ENCODE data around the gene NCK2. TPM values are rescaled to one million over a fixed set of nuclear protein-coding genes. Genes with fewer than 3 reads are reported as not detected.

Gene NCK2
- polyA plus RNA-seq, 1 of the 3 experiments (the other 2 are of a cell fraction): 42.8 TPM

DNA sequence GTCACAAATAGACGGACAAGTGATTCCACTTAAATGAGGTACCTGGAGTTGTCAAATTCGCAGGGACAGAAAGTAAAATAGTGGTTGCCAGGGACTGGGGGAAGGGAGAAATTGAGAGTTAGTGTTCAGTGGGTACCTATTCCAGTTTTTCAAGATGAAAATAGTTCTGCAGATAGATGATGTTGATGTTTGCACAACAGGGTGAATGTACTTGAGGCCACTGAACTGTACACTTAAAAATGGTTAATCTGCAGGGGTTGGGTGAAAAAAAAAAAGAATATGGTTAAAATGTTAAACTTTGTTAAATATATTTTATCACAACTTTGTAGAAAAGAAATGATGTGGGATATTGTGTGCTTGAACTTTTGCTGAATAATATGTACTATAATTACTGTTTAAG is 102.3 kb downstream of the NCK2 start:
- POLR2A ChIA-PET: no interaction called here

DNA sequence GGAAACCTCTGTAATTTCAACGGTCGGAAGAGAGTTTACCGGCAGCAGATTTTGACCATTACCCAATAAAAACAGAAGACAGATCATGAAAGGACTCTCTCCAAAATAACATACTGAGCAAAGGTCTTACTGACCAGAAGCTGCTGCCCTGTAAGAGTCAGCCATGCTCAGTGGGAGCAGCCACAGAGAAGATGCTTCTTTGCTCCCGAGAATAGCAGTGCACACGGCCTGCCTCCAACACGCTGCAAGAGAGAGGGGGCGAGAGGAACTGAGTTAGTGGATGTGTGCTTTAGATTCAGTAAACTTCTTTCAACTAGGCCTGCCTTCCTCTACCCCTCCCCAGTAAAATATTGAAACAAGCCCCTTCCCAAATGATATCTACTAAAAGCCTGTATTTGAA is 103.7 kb downstream of the NCK2 start:
- H3K36me3 ChIP-seq (replicated peaks in 1 of 2; ENCODE audit: control insufficient read depth in 1 of 2, insufficient read depth in 2 of 2, low read length in 1 of 2): no peaks in the 10 kb centered on the region
- 95% methylated on average over 7 of the region's 7 CpGs for WGBS (ENCODE audit: low lambda C conversion rate)
- H3F3A ChIP-seq (replicated peaks; ENCODE audit: insufficient read depth): no peaks in the 10 kb centered on the region
- H3K9ac ChIP-seq: no peak overlapping the region
- POLR2A ChIA-PET: no interaction called here
- H3K4me2 ChIP-seq: no peak overlapping the region
- no peak overlapping the region for H3K4me3 ChIP-seq (ENCODE audit: low read depth in 2 of 2, low read length in 1 of 2)
- H3K9me3 ChIP-seq: no peaks in the 10 kb centered on the region
- H3K9me2 ChIP-seq: no peaks in the 10 kb centered on the region
- no peaks in the 10 kb centered on the region for H4K20me1 ChIP-seq (ENCODE audit: insufficient read depth)
- H3K4me1 ChIP-seq (ENCODE audit: control insufficient read depth in 1 of 2, insufficient read depth in 2 of 2, low read depth in 1 of 2, low read length in 1 of 2): peaks cover 0 to 5% of the 10 kb centered on the region in 2 experiments; a peak in 2 of 4 replicates
- H3K27ac ChIP-seq (ENCODE audit: low read depth in 2 of 2, low read length in 1 of 2): no peak overlapping the region
- CTCF ChIA-PET: no interaction called here
- peaks cover 36% of the 10 kb centered on the region for H3K79me2 ChIP-seq (ENCODE audit: insufficient read depth)
- no peaks in the 10 kb centered on the region for H3K27me3 ChIP-seq (ENCODE audit: insufficient read depth)
- DNase-seq: no peak
- H2AFZ ChIP-seq (ENCODE audit: low read depth): no peak overlapping the region
- TF ChIP-seq RXRA (IDR thresholded peaks at IDR 0.05; ENCODE audit: borderline replicate concordance, low read depth) (no peak), GABPA (IDR thresholded peaks at IDR 0.05; ENCODE audit: low read depth) (no peak), SMC3 (IDR thresholded peaks at IDR 0.05; ENCODE audit: low read depth, low read length) (no peak), POLR2AphosphoS5 (IDR thresholded peaks at IDR 0.05; ENCODE audit: low read depth, low read length) (no peak), CHD2 (IDR thresholded peaks at IDR 0.05; ENCODE audit: low read length, partially characterized antibody) (no peak), NFIC (IDR thresholded peaks at IDR 0.05; ENCODE audit: borderline replicate concordance) (no peak), TCF12 (IDR thresholded peaks at IDR 0.05) (no peak), EP300 (IDR thresholded peaks at IDR 0.05; ENCODE audit: borderline replicate concordance in 1 of 2, low read depth in 1 of 2, low read length in 1 of 2) (no peak), GATA2 (CRISPR knock-in tag; IDR thresholded peaks at IDR 0.05) (no peak), TEAD4 (IDR thresholded peaks at IDR 0.05; ENCODE audit: borderline replicate concordance, insufficient read depth) (no peak), FOSL2 (IDR thresholded peaks at IDR 0.05; ENCODE audit: borderline replicate concordance, low read depth) (no peak), RCOR1 (IDR thresholded peaks at IDR 0.05; ENCODE audit: low read length) (no peak), YY1 (IDR thresholded peaks at IDR 0.05; ENCODE audit: low read depth) (no peak)
- TF ChIP-seq, protein P1, sequence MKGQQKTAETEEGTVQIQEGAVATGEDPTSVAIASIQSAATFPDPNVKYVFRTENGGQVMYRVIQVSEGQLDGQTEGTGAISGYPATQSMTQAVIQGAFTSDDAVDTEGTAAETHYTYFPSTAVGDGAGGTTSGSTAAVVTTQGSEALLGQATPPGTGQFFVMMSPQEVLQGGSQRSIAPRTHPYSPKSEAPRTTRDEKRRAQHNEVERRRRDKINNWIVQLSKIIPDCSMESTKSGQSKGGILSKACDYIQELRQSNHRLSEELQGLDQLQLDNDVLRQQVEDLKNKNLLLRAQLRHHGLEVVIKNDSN (IDR thresholded peaks at IDR 0.05; ENCODE audit: borderline replicate concordance, low read depth): no peak
- TF ChIP-seq, protein P2, sequence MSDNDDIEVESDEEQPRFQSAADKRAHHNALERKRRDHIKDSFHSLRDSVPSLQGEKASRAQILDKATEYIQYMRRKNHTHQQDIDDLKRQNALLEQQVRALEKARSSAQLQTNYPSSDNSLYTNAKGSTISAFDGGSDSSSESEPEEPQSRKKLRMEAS (IDR thresholded peaks at IDR 0.05; ENCODE audit: low read depth): no peak

More for the DNA sequence above, 102.3 kb downstream of the NCK2 start:
- TF ChIP-seq SMC3 (IDR thresholded peaks at IDR 0.05; ENCODE audit: low read depth, low read length) (no peak), TCF12 (IDR thresholded peaks at IDR 0.05) (no peak), POLR2AphosphoS5 (IDR thresholded peaks at IDR 0.05; ENCODE audit: low read depth, low read length) (no peak), NFIC (IDR thresholded peaks at IDR 0.05; ENCODE audit: borderline replicate concordance) (no peak), JUND (IDR thresholded peaks at IDR 0.05) (no peak), MXI1 (IDR thresholded peaks at IDR 0.05; ENCODE audit: low read depth, low read length) (no peak), FOXM1 (IDR thresholded peaks at IDR 0.05; ENCODE audit: low read depth) (no peak), RXRA (IDR thresholded peaks at IDR 0.05; ENCODE audit: borderline replicate concordance, low read depth) (no peak), EZH2phosphoT487 (IDR thresholded peaks at IDR 0.05; ENCODE audit: borderline replicate concordance, low read depth) (no peak), RAD21 (IDR thresholded peaks at IDR 0.05; ENCODE audit: low read length) (no peak)
- TF ChIP-seq, protein P3, sequence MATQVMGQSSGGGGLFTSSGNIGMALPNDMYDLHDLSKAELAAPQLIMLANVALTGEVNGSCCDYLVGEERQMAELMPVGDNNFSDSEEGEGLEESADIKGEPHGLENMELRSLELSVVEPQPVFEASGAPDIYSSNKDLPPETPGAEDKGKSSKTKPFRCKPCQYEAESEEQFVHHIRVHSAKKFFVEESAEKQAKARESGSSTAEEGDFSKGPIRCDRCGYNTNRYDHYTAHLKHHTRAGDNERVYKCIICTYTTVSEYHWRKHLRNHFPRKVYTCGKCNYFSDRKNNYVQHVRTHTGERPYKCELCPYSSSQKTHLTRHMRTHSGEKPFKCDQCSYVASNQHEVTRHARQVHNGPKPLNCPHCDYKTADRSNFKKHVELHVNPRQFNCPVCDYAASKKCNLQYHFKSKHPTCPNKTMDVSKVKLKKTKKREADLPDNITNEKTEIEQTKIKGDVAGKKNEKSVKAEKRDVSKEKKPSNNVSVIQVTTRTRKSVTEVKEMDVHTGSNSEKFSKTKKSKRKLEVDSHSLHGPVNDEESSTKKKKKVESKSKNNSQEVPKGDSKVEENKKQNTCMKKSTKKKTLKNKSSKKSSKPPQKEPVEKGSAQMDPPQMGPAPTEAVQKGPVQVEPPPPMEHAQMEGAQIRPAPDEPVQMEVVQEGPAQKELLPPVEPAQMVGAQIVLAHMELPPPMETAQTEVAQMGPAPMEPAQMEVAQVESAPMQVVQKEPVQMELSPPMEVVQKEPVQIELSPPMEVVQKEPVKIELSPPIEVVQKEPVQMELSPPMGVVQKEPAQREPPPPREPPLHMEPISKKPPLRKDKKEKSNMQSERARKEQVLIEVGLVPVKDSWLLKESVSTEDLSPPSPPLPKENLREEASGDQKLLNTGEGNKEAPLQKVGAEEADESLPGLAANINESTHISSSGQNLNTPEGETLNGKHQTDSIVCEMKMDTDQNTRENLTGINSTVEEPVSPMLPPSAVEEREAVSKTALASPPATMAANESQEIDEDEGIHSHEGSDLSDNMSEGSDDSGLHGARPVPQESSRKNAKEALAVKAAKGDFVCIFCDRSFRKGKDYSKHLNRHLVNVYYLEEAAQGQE (IDR thresholded peaks at IDR 0.05; ENCODE audit: low read depth, low read length): no peak
- TF ChIP-seq, protein P4, sequence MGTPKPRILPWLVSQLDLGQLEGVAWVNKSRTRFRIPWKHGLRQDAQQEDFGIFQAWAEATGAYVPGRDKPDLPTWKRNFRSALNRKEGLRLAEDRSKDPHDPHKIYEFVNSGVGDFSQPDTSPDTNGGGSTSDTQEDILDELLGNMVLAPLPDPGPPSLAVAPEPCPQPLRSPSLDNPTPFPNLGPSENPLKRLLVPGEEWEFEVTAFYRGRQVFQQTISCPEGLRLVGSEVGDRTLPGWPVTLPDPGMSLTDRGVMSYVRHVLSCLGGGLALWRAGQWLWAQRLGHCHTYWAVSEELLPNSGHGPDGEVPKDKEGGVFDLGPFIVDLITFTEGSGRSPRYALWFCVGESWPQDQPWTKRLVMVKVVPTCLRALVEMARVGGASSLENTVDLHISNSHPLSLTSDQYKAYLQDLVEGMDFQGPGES (IDR thresholded peaks at IDR 0.05; ENCODE audit: low read depth, low read length): no peak
- TF ChIP-seq, protein P1 (IDR thresholded peaks at IDR 0.05; ENCODE audit: borderline replicate concordance, low read depth): no peak
- Histone ChIP-seq H3K79me2 (ENCODE audit: insufficient read depth) (peaks cover 33% of the 10 kb centered on the region), H3K4me1 (ENCODE audit: control insufficient read depth in 1 of 2, insufficient read depth in 2 of 2, low read depth in 1 of 2, low read length in 1 of 2) (peaks cover 0 to 7% of the 10 kb centered on the region in 2 experiments; a peak in 2 of 4 replicates), H3K9me2 (no peaks in the 10 kb centered on the region), H4K20me1 (ENCODE audit: insufficient read depth) (no peaks in the 10 kb centered on the region), H2AFZ (ENCODE audit: low read depth) (no peak overlapping the region), H3K4me3 (ENCODE audit: low read depth in 2 of 2, low read length in 1 of 2) (no peak overlapping the region), H3K9me3 (no peaks in the 10 kb centered on the region), H3F3A (replicated peaks; ENCODE audit: insufficient read depth) (no peaks in the 10 kb centered on the region), H3K9ac (no peak overlapping the region), H3K36me3 (replicated peaks in 1 of 2; ENCODE audit: control insufficient read depth in 1 of 2, insufficient read depth in 2 of 2, low read length in 1 of 2) (no peaks in the 10 kb centered on the region), H3K27ac (ENCODE audit: low read depth in 2 of 2, low read length in 1 of 2) (no peak overlapping the region), H3K27me3 (ENCODE audit: insufficient read depth) (no peaks in the 10 kb centered on the region), H3K4me2 (no peak overlapping the region)
- CTCF ChIA-PET: no interaction called here
- WGBS (ENCODE audit: low lambda C conversion rate): 95% methylated on average over 2 of the region's 2 CpGs
- no peak for DNase-seq

Measured in SK-N-SH (cell line).